Measurements from ENCODE around the gene BATF3.

BATF3 gene

GRCh38 chr1:212703991-212704564 is 4.4 kb upstream of the BATF3 start:
- DNase-seq (ENCODE audit: low read depth in 3 of 3): no peak

- no peak for DNase-seq (ENCODE audit: low read depth in 3 of 3)
Measured at GRCh38 chr1:212702672-212703071, 3.0 kb upstream of the BATF3 start.

GRCh38 chr1:212701910-212702309 is 2.3 kb upstream of the BATF3 start:
- no peak for DNase-seq (ENCODE audit: low read depth in 3 of 3)

DNA sequence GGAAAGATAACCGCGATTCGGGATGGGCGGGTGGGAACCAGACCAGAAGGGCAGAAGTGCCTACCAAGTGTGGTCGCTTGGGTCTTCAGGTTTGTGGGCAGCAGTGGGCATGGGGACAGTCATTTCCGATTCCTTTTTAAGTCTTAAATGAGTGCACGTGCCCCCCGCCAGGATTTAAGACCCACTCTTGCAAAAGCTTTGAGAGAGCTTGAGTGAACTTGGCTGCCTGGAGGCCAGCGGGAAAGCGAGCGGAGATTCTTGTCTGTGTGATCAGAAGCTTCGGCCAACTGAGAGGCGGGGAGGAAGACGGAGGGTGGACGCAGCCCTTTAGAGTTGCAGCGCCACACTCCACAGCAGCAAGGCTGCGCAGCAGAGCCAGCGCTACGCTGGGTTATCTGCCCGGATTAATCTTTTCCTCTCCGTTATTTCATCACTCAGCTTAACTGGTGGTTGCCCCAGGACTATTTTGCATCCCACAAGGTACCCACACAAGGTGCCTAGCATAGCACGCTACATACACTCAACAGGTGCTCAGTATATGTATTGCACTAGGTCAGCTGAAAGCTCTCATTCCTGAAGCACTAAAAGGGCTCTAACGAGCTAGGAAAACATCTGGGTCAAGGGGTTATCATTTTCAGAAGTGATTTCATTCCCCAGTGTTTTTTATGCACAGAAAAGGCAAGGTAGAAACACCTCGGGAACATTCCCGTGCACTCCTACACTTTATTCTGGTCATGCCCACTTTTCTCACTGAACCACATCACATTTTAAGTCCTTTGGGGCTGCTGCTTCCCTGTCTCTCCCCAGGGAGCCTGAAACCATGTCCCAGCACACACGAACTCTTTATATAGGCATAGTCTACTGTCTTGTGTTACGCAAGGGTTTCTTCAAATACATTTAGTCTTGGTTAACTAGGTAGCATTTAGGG is 1.5 kb upstream of the BATF3 start:
- DNase-seq (ENCODE audit: low read depth in 3 of 3): peak; percentile 18 to 24 (median 18)

DNA sequence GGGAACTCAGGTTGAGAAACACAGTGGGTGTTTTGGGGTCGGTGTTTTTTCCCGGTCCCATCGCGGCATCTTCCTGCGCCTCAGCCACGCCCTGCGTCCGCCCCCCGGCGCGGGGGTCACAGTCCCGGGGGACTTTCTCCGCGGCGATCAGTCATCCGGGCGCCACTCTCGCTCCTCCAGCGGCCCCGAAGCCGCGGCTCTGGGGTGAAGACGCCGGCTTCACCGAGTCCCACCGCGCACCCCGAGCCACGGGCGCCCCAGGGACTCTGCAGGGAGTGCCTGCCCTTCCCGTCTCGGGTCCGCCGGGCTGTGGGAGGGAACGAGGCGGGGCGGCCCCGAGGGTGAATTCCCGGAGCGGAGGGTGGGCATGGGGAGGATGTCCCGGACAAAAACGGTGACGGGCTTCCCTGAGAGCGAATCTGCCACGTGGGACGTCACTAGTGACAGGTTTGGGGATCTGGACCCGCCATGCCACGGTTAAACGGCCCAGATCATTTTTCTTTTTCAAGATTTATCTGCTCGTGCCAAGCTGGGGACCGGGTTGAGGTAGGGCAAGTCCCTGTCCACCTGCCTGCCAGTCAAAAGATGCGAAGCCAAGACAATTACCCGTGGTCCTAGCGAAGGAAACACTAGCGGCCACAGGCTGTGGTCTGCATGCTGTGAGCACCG is 717 bp upstream of the BATF3 start:
- DNase-seq (ENCODE audit: low read depth in 3 of 3): peak; percentile 48 to 69 (median 53)

GRCh38 chr1:212699104-212699624 is 476 bp downstream of the BATF3 start:
- DNase-seq (ENCODE audit: low read depth in 3 of 3): peak; percentile 16 to 42 (median 33)

DNA sequence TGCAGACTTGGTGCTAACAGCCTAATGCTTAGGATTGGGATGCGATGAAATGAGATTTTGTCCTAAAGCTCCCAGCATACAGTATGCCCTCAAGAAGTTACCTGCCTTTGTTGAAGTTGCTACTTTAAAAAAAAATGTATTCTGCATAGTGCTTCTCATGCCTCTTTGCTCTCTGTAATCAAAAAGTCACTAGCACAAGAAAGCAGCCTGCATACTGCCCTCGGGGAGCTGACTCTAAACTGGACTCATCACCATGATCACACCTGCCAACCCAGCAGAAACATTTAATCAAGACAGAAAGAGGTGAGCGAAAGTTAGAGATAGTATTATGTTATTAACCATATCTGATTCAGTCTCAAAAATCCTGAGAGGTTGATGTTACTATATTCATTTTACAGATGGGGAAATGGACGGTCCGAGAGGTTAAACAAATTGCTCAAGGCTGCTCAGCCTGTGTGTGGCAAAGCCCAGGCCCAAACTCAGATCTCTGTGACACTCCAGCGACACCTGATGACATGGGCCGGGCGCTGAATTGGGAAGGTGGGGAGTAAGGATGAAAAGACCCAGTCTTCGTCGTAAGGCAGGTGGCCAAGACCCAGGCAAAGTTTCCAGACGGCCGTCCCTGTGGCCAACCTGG is 1.1 kb downstream of the BATF3 start:
- no peak for DNase-seq (ENCODE audit: low read depth in 3 of 3)

DNA sequence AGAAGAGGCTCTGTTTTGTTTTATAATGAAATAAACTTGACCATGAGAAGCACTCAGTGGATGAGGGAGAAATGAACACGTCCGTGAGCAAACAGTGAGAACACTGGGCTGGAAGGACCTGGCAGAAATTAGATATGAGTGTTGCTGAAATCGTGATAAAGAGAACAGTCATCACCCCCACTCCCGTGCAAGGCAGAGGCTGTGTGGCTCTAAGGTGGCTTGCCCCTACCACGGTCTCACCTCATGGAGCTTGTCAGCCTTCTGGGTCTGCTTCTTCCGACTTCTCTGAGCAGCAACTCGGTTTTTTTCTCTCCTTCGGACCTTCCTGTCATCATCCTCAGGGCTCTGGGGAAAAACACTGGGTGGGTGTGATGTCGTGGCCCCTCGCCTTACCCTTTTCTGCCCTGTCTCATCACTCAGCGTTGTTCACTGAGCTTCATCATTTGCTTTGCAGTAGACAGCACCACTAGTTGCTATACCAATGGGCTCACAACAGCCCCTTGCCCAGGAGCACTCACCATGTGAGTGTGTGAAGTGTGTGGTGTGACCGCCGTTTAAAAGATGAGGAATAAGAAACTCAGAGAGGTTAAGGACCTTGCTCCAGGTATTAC is 2.8 kb downstream of the BATF3 start:
- no peak for DNase-seq (ENCODE audit: low read depth in 3 of 3)

DNA sequence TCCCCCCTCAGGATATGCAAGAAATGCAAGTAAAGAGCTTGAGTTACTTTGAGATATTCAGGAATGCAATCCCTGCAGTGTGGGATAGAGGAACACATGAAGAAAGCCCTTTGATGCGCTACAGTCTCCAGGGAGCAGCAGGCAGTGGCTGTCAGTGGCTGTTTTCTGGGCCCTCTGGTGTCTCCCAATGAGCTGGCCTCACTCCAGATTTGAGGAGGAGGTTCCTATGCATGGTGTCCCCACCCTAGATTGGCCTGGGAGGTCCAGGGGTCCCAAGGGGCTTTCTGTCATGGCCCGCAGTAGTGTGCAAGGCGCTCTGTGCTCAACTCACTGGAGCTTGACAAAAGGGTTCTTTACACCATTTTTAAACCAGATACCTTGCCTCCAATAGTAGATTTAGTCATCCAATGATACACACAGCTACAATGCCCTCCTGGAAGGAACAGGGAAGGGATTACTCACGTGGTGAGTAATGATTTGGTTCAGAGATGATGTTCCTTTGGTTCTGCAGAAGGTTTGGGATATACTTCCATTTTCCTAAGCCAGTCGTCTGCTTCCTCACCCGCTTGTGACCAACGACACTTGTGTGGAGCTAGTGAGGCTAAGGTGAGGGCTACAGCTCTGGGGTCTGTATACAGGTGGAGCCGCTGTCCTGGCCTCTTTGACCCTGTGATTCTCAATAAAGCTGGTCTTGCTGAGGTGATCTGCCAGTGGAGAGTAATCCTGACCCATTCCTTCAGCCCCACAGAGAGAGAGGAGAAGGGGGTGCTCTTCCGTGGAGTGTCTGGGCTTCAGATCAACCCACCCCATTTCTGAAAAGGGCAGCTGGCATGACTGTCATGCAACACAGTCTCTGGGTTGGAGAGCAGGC is 6.6 kb downstream of the BATF3 start:
- no peak for DNase-seq (ENCODE audit: low read depth in 3 of 3)

DNA sequence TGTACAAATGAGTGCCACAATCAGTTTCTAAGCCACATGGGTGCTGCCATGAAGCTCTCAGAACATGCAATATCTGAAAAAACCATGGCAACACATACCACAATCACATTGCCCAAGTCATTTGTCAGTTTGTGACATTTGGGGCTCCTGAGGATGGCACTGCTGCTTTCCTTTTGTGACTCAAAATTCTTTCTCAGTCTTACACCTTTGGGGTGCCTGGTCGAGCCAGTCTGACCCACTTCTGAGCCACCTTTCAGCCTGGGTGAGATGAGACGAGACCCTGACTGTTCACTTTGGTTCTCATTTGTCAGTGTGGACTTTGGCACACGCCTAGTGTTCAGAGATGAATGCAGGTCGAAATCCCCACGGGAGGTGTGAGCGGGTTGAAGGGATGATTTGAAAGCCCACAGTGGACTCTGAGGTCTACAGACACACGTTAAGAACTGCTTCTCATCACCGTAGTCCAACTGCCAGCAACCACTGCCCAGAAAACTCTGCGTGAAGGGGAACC is 8.0 kb downstream of the BATF3 start:
- DNase-seq (ENCODE audit: low read depth in 3 of 3): no peak

DNA sequence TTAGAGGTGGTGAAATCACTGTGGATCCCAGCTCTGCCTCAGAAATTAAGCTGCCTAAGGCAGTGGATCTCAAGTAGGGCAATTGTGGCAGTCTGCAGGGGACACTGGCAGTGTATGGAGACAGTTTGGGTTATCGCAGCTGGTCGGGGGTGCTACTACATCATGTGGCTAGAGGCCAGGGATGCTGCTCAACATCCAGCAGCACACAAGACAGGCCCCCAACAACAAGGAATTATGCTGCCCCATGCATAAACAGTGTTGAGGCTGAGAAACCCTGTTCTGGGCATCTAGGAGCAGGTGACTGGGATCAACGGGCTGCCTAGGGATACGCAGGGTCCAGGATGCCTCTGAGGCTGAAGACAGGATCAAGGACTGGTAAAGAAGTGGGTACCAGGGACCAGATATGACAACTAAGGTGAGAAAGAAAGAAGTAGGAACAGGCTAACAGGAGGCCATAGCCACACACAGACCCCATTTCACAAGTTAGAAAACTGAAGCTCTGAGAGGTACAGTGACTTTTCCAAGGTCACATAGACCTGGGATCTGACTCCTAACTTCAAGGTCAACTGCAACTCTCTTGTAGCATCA is 8.7 kb downstream of the BATF3 start:
- DNase-seq (ENCODE audit: low read depth in 3 of 3): no peak

DNA sequence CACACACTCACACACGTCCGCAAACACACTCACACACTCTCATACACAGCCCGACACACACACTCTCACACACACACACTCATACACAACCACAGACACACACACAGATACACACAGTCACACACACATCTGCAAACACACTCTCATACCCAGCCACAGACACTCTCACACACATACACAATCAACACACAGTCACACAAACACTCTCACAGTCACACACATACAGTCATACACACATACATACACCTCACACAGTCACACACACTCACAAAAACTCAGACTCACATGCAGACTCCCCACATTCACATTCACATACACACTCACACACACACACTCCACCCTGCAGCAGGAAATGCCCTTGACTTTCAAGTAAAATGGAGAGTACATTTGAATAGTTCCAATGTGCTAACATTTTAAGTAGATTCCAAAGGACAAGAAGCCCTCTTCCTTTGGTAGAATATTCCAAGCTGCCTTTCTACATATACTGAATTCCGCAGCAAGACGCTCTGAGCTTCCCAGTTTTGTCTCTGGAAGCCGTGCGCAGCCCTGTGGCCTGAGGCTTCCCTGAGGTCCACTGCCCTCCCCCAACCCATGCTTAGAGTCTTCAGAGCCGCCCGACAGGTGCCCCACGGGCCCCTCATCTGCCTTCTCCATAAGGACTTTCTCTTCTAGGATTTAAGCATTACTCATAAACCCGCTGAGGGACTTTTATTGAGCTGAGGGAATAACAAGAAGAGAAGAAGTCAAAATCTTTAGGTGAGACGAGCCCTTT is 9.7 kb downstream of the BATF3 start:
- DNase-seq (ENCODE audit: low read depth in 3 of 3): no peak

DNA sequence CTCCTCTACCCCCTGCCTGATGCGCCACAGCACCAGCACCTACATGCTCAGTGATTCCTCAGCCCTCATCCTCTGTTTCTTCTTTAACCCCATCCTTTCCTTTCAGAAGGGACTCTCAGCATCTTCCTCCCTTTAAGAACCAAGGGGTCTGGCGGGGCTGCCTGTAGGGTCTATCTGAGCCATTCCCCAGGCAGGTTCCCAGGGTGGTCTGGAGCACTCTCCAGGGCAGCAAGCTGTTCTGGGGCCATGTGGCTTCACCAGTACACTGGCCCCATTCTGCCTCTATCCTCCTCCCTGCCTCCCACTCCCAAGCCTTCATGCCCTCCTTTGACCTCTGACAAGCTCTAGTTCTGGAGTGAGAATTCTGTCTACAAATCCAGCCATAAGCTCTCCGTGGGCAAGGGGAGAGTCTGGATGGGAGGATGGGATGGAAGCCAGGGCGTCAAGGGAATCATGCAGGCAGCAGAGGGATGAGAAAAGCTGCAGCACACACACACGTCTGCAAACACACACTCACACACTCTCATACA is 10.4 kb downstream of the BATF3 start:
- no peak for DNase-seq (ENCODE audit: low read depth in 3 of 3)

- no peak for DNase-seq (ENCODE audit: low read depth in 3 of 3)
Measured at GRCh38 chr1:212688341-212689047, 11.1 kb downstream of the BATF3 start.

- no peak for DNase-seq (ENCODE audit: low read depth in 3 of 3)
Measured at GRCh38 chr1:212687811-212688210, 11.8 kb downstream of the BATF3 start.

DNA sequence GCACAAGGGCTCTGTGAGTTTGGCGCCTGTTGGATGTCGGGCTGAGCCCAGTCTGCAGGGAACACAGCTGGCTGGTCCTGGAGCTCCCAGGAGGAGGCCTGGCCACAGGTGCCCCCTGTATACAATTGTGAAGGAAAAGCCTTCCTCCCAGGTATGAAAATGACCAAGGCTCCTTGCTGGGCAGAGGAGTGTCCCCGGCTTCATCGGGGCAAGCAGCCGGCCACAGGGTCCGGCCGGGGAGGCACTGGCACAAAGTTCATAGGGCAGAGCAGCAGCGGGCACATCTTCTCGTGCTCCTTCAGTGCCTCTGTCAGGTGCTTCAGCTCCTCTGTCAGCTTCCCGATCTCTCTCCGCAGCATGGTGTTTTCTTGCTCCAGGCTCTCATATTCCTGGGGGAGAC is 13.0 kb downstream of the BATF3 start:
- no peak for DNase-seq (ENCODE audit: low read depth in 3 of 3)

- DNase-seq (ENCODE audit: low read depth in 3 of 3): no peak
Measured at GRCh38 chr1:212686069-212686468, 13.6 kb downstream of the BATF3 start.

GRCh38 chr1:212685429-212685828 is 14.2 kb downstream of the BATF3 start:
- no peak for DNase-seq (ENCODE audit: low read depth in 3 of 3)
